ENCODE results near the gene IRF4. TPM values are rescaled to one million over a fixed set of nuclear protein-coding genes. Genes with fewer than 3 reads are reported as not detected.
A peak's percentile ranks its signal among the peaks of the same experiment; 100 is the strongest.

Gene IRF4
- total and polyA plus RNA-seq, 12 donors, result 0.04 to 3.6 (median 0.32) TPM; not detected in 1

GRCh38 chr6:436308-437036 is 44.9 kb downstream of the IRF4 start:
- H3K27ac ChIP-seq, result no peak overlapping the region
- ATAC-seq (peak in 6 of 8 donors; percentile 8 to 70 (median 39)), DNase-seq (no peak)
- peaks cover 0 to 21% (median 0%) of the 10 kb centered on the region in 9 donors for H3K4me1 ChIP-seq
- TF ChIP-seq CTCF (IDR thresholded peaks at IDR 0.05), result no peak
- H3K27me3 ChIP-seq, result no peaks in the 10 kb centered on the region
- WGBS, 2 donors, result 58 to 65% methylated on average over 25 of the region's 25 CpGs
- no peaks in the 10 kb centered on the region for H3K9me3 ChIP-seq
- no peaks in the 10 kb centered on the region for H3K36me3 ChIP-seq
- H3K4me3 ChIP-seq, result no peak overlapping the region
- intact Hi-C loops (cut with DNase I), result no loop called here

GRCh38 chr6:437037-437392 is 45.5 kb downstream of the IRF4 start:
- intact Hi-C loops (cut with DNase I), result no loop called here
- WGBS, 2 donors, result 82 to 90% methylated on average over 6 of the region's 6 CpGs
- DNase-seq (no peak), ATAC-seq (no peak)
- H3K36me3 ChIP-seq, result no peaks in the 10 kb centered on the region
- H3K4me3 ChIP-seq, result no peak overlapping the region
- no peaks in the 10 kb centered on the region for H3K27me3 ChIP-seq
- H3K4me1 ChIP-seq, result peaks cover 0 to 21% (median 0%) of the 10 kb centered on the region in 9 donors
- no peak overlapping the region for H3K27ac ChIP-seq
- H3K9me3 ChIP-seq, result no peaks in the 10 kb centered on the region
- no peak for TF ChIP-seq CTCF (IDR thresholded peaks at IDR 0.05)

DNA sequence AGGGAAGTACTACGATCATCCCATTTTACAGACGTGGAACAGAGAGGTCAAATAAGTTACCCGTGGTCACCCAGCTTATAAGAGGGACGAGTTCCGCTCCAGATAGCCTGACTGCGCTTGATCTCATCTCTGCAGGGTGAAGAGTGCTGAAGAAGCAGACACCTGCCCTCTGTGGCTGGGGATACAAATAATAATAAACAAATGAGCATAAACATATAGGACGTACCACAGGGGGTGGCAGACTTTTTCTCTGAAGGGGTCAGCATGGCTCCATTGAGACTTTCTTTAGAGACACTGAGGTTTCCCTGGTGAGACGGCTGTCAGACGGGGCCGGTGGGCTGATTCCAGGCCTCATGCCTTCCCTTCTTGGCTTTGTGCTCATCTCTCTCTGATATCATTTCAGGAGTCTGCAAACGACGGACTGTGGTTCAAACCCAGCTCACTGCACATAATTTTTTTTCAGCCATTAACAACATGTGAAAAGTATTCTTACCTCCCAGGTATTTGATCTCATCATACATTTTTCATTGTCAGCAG is 47.1 kb downstream of the IRF4 start:
- Histone ChIP-seq H3K27me3 (peaks cover 0 to under 1% (median 0%) of the 10 kb centered on the region in 7 donors), H3K4me3 (no peak overlapping the region), H3K4me1 (peaks cover 0 to 21% (median 0%) of the 10 kb centered on the region in 9 donors), H3K36me3 (no peaks in the 10 kb centered on the region), H3K9me3 (no peaks in the 10 kb centered on the region), H3K27ac (no peak overlapping the region)
- 77 to 78% methylated on average over 12 of the region's 12 CpGs for WGBS, 2 donors
- no peak for TF ChIP-seq CTCF (IDR thresholded peaks at IDR 0.05)
- intact Hi-C loops (cut with DNase I), result no loop called here
- no peak for ATAC-seq
- DNase-seq, result no peak

DNA sequence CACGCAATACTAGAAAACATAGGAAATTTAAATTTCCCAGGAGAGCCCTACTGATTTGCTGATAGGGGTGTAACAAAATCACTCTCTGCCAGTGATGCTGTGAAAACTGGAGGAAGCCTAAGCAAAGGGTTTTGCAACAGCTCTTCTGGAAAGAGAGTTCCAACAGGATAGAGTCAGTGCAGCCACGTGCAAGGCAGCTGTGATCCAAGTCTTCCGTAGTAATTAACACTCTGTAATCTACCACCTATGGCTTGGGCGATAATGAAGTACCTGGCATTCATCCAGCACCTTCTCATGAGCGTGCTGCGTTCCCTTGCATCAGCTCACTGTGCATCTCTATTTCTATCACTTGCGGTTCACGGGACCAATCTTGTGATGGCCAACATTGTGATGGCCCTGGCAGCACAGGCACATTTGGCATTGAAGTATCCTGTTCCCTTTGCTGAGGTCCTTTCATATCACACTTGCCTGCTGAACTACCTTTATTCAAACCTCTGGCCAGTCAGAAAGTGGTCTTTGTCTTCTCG is 48.2 kb downstream of the IRF4 start:
- H3K4me1 ChIP-seq, result peaks cover 0 to 21% (median 0%) of the 10 kb centered on the region in 9 donors
- no peaks in the 10 kb centered on the region for H3K9me3 ChIP-seq
- no peak overlapping the region for H3K27ac ChIP-seq
- DNase-seq (peak in 1 of 2 donors; percentile 27), ATAC-seq (peak in 6 of 8 donors; percentile 36 to 89 (median 72))
- H3K27me3 ChIP-seq, result peaks cover 0 to 4% (median 0%) of the 10 kb centered on the region in 7 donors
- 42 to 49% methylated on average over 9 of the region's 9 CpGs for WGBS, 2 donors
- no peaks in the 10 kb centered on the region for H3K36me3 ChIP-seq
- intact Hi-C loops (cut with DNase I), result no loop called here
- no peak for TF ChIP-seq CTCF (IDR thresholded peaks at IDR 0.05)
- H3K4me3 ChIP-seq, result no peak overlapping the region

All from heart right ventricle (tissue), 16 donors.